Renal cortical epithelial cell (primary cell): ENCODE data around the gene MNDA. TPM values are rescaled to one million over a fixed set of nuclear protein-coding genes. Genes with fewer than 3 reads are reported as not detected.

ENCODE experiments used
- DNase-seq: peaks from one replicate; pipeline ENCODE4 v3.0.0-alpha.2; 2011; ENCODE audit warnings: low read depth
- total RNA-seq: library from RNA; depleted of rRNA; stranded (reverse); fragments of >200 nt; gene quantifications from 2 replicates; pipeline ENCODE4 v1.2.3, GENCODE V29; 2014

Gene MNDA
- total RNA-seq, result not detected in 2 replicates

DNA sequence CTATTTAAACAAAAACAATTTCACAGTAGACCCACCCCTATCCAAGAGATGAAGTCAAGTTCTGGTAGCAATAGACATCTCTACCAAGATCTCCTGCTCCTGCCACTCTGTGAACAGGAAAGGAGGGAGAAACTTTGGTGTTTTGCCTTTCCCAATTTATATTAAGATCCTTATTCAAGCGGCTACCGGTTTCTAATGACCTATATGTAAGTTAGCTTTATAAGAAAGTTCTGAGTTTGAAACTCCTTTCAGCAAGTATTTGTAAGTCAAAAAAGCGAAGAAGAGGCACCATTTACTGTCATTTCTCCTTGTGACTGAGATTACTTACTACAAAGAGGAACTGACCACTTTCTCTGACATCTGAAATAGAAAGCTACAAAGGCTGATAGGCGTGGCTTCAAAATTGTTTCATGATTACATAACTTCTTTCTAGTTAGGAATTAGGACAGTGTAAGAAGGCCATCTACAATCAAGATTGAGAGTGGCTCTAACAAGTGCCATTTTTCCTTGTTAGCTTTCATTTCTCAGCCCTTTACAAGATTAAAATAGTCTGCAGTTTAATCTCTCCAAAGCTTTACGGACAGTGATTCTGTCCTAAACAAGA, at the start of gene MNDA:
MNDA (plus strand) TSS at position 448 of the 604 bp plus-strand sequence. CDS start 10,803 bp downstream, outside the sequence.
- DNase-seq, result no peak

DNA sequence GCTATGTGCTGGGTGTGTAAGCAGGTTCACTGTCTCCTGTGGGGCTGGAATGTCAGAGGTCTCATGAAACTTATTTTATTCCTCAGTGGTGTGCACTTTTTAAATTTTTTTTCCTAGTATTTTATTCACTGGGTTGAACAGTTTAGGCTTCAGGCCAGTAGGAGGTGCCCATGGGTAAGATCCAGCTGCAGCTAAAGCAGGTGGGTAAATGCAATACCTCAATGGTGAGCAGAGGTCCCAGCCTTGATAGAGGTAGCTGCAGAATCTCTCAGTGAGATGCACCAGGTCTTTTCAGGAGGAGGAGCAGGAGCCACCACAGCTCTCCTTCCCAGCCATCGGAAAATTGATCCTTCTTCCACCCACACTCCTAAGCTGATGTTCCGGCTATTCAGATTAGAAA, 37.5 kb upstream of the MNDA start:
- DNase-seq, result no peak

DNA sequence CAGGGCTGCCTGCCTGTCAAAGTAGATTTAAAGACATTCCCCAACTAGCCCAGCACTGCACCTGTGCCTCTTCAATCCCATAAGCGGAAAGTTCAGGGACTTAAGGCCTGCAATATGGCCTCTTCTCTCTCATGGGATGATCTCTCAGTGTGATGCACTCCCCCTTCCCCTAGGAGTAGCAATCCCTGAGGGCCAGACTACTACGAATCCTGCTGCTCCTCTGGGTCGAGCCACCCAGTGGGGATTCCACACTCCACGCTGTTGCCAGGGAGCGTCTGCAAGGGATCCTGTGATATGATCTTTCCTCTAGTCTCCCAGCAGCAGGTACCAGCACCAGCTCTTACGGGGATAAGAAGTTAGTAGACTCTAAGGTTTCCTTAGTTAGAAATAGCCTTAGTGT, 36.9 kb upstream of the MNDA start:
- DNase-seq, result no peak

DNA sequence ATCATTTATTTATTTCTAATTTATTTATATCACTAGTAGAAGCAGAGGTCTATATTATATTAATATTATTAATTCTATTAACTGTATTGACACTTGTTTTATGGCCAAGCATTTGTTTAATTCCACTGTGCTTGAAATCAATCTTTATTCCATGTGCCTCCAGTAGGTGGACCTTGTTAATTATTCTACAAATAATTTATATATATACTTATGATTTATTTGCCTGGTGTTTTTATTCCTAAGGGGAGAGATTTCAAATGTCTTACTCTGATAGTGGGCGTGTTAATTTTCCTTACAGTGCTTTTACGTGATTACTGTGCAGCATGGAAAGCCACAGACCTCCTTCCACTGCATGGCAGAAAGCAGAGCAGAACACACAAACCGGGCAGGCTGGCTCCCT, 32.6 kb upstream of the MNDA start:
- DNase-seq, result no peak

DNA sequence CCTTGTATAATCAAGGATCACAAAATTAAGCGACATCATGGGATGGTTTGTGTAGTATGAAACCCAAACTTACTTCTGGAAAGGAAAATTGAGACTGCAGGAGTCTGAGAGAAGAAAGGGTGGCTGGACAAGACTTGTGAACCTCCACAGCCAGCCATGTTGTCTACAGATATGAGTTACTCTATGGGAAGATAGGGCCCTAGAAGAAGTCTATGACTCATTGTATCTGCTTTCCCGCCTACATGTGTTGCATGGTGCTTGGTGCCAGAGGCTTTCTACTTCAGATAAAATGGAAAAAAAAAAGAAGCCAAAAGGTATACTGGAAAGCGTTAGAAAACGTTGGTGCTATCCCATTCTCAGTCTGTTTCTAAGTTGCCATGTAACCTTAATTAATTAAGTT, 31.5 kb upstream of the MNDA start:
- DNase-seq, result no peak

DNA sequence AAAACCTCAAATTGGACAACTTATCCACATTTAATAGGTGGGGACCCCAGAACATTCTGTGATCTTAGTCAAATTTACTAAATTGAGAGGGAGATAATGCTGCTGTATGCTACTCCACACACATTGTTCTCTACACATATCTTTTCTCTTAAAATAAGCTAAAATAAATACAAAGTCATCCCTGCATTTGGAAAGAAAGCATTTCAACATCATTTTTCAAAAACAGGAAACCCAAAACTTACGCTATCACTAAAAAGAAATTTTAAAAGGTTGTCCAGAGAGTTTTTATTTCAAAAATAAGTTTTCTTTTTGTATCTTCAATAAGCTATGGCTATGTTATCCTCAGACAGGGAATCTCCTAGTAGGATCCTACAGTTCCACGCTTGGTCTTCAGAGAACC, 30.6 kb upstream of the MNDA start:
- no peak for DNase-seq

DNA sequence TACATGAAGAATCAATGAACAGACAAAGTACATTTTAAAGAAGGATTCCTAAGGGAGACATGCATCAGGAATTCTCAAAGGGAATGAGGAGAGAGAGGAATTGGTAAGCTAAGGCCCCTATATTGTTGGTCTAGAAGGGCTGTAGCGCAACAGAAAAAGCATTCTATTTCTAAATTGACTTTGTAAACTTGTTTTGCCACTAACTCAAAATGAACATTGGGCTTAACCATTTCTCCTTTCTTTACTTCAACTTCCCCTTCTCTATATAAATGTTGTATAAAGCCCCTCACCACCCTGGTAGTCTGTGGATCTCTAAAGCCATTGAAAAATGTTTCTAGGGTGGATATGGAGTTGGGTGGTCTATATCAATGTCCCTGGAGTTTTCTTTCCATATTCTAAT, 29.8 kb upstream of the MNDA start:
- no peak for DNase-seq

DNA sequence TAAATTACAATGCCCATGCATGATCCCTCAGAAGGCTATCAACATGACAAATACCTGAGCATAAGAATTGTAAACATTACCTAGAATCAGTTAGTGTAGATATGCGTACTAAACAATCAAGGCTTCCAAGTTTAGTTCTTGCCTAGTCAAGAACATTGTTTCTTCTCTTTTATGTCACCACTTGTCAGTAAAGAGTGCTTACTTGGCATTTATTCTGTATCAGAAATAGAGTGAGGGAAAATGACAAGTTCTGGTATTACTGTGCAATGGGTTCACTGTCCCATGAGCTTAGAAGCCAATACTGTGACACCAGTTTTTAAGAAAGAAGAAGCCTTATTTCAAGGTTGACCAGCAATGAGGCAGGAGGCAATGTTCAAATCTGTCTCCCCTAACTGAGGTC, 27.5 kb upstream of the MNDA start:
- no peak for DNase-seq

DNA sequence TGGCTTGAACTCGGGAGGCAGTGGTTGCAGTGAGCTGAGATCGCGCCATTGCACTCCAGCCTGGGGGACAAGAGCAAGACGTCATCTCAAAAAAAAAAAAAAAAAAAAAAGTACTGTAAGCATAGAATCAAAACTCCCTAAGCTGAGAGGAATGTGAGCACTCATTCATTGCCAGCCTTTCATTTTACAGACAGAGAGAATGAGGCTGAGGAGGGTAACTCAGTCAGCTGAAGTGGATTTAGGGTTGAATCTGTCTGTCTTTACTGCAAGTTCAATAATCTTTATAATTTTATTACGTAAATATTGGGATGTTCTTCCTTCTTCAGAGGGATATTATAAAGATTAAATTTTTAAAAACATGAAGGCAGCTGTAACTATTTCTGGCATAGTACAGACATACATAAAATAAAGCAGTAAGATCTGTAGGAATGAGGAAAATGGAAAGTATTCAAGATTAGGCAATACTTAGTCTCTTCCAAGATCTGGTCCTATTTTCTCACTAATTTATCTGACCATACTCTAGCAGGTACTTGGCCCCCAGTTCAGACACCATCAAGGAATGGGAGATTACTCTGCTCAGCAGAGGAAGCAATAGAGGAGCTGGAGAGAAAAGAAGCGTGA, 24.1 kb upstream of the MNDA start:
- DNase-seq, result no peak

DNA sequence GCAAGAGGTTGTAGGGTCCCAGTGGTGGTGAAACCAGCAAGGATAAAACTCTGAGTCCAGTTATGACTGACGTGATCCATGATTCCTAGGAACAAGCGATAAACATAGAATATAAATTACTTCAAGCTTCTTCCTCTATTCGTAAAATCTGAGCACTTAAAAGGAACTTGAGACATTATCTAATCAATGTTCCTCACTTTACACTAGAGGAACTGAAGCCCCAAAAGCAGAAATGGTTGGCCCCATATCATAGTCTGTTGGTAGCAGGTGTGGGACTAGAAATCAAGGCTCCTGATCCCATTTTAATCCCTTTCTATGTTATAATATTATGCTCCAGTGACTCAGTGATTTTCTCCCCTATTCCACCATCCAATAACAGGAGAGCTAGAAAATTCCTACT, 21.9 kb upstream of the MNDA start:
- DNase-seq, result no peak

DNA sequence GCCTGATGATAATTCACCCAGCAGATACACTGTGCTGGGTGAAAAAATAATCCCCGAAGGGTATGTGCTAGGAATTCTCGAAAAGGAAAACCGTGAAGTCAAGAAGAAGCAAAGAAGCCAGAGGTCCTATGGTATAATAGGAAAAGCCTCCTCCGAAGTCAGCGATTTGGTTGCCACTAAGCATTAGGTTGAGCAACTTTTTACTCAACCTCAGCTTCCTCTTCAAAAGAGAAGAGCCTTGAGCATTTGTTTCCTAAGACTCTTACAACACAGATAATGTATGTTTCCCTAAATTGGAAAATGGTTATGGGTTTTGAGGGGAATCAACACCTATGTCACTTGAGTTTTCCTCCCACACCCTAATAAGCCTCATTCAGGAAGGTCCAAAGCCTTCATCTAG, 21.3 kb upstream of the MNDA start:
- DNase-seq, result no peak

DNA sequence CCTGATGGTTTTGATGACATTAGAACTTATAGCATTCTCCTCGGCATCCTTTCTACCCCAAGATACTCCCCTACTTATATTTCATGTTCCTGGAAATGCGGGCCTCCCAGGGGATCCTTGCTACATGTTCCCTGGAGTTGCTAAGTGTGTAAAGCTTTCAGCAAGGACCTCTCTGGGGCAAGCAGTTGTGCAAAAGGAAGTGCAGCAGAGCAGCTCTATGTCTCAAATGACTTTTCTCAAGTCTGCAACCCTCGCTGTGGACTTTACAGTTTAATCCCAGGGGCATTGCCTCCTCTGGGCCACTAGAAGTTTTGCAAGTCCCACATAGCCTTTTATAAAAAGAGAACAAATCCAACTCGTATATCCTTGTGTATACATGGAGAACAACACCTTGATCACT, 20.8 kb upstream of the MNDA start:
- no peak for DNase-seq

DNA sequence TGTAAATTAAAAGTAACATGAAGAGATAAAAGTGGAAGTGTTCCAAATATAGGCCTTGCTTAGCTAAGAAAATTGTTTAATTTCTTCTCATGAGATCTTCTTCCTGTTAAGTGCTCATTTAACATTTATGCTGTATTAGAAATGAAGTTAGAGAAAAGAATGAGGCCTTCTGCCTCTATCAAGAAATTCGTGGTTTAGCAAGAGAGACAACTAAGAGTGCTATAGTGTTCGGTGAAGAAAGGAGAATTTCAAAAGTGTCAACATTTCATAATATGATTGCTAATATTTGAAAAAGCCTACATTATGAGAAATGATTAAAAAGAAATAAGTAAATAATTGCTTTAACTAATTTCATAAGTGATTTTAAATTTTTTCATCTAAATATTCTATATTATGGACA, 18.8 kb upstream of the MNDA start:
- no peak for DNase-seq

DNA sequence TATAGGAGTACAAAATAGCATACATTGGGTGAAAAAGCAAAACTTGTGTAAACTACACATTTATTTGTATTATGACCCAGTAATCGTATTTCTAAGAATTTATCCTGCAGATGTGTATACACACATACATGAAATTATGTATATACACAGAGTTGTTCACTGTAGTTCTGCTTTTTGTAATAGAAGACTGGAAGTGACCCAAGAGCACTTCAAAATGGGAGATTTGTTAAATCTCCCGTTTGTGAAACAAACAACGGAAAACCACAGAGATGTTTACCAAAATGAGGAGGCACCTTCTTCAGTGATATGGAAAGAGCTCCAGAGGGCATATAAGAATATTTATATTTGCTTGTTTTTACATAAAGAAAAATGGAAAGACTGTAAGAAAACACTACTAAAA, 18.0 kb upstream of the MNDA start:
- no peak for DNase-seq

DNA sequence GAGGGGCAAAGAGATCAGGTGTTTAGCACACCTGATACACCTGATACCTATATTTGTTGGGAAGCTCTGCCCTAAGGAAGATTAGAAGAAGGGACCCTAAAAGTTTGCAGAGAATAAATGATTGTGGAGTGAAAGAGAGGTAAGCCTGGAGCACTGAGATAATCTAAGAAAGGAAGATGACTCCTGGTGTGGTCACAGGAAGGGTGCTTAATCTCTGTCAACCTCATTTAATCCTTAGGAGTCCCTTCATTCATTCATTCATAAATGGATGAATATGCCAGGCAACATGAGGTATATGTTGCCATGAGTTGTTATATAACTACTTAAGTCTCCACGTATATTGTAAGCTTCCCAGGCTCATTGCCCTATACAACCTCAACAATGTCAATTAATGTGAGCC, 16.2 kb upstream of the MNDA start:
- DNase-seq, result no peak

DNA sequence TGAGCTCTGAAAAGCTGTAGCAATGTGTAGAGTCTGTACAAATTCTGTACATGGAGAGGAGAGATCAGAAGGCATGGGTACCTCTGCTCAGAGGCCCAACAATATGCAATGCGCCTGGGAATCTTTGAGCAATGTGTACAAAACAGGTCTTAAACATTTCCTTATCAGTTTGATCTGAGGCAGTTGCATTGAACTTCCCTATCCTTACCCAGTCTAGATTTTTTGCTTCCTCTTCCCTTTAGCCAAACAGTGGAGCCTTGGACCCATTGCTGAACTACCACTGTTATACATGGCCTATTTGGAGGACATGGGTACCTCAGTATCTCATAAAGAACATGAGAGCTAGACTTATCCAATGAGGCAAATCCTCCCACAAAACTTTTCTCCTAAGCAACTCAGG, 12.6 kb upstream of the MNDA start:
- DNase-seq, result no peak

DNA sequence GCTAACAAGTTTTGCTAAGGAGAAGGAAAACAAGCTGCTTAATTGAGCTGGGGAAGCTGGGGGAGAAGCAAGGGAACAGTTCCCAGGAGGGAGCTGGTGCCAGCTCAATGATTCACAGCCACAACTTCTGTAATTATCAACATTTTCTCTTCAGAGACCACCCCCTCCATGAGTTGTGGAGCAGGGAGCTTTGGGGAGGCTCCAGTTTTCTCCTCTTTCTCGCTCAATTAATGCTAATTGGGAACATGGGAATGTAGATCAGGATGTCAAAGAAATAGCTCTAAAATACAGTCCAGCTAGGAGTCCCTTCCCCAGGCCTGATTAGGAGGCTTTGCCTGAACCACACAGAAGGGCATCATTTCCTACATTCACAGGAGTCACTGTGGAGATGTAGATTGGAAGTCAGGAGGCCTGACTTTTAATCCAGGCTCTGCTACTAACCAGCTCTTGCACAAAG, 12.1 kb upstream of the MNDA start:
- no peak for DNase-seq

DNA sequence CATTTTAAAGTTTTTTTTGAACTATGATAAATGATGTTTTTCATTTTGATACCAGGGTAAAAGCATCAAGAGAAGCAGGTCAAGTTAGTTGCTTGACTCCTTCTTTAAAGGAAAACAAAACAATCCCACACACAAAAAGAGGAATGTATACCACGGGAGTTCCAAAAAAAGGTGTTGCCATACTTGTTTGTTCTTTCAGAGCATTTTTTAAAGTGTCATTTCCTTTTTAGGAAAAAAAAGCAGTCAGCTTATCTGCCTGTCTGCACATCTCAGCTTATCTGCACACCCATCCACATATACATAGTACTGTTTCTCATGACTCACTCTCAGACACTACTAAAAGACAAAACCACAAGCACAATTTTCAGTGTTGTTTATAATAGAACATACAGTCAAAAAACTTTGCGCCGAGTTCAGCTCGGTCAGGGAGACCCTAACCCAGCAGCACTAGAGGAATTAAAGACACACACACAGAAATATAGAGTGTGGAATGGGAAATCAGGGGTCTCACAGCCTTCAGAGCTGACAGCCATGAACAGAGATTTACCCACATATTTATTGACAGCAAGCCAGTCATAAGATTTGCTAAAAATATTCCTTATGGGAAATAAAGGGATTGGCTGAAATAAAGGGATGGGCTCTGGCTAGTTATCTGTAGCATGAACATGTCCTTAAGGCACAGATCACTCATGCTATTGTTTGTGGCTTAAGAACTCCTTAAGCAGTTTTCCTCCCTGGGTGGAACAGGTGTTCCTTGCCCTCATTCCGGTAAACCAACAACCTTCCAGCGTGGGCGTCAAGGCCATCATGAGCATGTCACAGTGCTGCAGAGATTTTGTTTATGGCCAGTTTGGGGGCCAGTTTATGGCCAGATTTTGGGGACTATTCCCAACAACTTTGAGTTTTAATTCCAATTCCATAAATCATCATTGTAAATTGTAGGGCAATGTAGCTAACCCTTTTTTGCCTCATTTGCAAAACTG, 11.4 kb upstream of the MNDA start:
- no peak for DNase-seq

DNA sequence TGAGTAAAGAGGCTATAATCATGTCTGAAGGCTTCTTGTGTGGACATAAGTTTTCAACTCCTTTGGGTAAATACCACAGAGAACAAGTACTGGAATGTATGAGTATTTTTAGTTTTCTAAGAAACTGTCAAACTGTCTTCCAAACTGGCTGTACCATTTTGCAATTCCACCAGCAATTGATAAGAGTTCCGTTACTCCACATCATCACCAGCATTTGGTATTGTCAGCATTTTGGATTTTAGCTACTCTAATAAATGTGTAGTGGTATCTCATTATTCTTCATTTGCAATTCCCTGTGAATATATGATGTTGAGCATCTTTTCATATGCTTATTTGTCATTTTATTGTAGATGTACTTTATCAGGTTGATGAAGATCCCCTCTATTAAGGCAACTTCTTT, 9.4 kb upstream of the MNDA start:
- DNase-seq, result no peak

DNA sequence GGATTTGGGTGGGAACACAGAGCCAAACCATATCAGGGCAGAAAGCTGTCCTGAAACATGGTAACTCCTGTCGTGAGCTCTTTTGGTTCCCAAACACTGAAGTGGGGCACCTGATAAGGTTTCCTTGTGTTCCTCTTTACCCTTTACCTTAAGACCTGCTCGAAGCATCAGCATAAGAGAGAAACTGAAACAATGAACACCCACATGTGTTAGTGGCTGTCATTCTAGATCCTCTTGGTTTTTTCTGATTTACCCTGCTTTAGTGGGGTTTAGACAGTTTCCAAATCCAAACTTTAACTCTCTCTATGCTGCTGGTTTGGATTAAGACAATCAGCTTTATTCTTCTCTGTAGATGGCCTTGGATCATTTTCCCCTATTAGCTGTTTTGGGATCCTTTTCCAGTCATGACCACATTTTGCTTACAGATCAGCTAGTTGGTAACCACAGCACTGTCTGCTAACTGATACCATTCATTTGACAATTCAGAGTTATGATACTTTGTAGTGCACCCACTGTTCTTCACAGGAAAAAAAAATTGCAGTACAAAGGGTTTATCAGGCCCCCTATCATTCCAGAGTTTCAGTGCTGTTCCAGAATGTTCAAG, 975 bp upstream of the MNDA start:
- no peak for DNase-seq

DNA sequence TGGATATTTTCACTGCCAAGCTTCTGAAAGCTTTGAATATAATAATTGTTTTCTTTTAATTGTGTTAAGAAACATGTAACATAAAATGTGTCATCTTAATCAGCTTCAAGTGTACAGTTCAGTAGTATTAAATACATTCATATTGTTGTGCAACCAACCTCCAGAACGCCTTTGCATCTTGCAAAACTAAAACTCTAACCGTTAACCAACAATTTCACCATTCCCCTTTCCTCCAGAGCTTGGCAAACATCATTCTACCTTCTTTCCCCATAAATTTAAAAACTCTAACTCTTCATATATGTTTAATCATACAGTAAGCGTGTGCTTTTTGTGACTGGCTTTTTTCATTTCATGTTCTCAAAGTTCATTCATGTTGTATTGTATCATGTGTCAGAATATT, 2.1 kb downstream of the MNDA start:
- DNase-seq, result no peak

DNA sequence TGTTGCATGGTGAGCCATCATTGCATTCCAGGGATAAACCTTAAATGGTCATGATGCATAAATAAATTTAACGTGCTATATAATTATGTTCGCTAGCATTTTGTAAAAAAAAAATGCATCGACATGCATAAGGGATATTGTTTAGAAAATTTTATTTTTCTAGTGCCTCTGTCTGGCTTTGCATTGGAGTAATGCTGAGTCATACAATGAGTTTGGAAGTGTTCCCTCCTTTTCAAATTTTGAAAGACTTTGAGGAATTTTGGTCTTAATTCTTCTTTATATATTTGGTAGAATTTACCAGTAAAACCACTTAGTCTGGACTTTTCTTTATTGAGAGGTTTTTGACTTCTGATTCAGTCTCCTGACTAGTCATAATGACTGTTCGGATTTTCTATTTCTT, 4.9 kb downstream of the MNDA start:
- no peak for DNase-seq

DNA sequence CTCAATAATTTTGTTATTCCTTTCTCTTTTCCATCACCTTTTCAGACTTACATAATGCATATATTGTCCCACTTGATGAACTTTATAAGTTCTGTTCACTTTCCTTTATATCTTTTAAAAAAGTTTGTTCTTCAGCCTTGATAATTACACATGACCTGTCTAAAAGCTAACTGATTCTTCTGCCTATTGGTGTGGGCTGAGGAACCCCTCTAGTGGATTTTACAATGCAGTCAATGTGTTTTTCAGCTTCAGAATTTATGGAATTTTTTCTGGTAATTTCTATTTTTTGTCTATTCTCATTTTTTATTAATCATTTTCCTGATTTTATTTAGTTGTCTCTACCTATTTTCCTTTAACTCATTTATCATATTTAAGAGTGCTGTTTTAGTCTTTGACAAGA, 7.5 kb downstream of the MNDA start:
- no peak for DNase-seq
